Left renal cortex interstitium (tissue), 4 donors: Measurements from ENCODE around the gene SMS. TPM values are rescaled to one million over a fixed set of nuclear protein-coding genes. Genes with fewer than 3 reads are reported as not detected.

Experiments used
- DNase-seq, 4 donors: peaks; one replicate each; pipeline ENCODE4 v3.0.0-alpha.2; 2013; ENCODE audit warnings: low read depth in 4 of 4, low spot score in 2 of 4, missing footprints in 1 of 4
- polyA plus RNA-seq, 4 donors: library from polyadenylated mRNA; unstranded; fragments of 120-200 nt; gene quantifications; one replicate each; pipeline ENCODE4 v1.2.1, GENCODE V29; 2013; ENCODE audit not compliant: insufficient read length in 4 of 4

Gene SMS
- 100 to 1,000 TPM; 136 to 150 (median 144) TPM for polyA plus RNA-seq

DNA sequence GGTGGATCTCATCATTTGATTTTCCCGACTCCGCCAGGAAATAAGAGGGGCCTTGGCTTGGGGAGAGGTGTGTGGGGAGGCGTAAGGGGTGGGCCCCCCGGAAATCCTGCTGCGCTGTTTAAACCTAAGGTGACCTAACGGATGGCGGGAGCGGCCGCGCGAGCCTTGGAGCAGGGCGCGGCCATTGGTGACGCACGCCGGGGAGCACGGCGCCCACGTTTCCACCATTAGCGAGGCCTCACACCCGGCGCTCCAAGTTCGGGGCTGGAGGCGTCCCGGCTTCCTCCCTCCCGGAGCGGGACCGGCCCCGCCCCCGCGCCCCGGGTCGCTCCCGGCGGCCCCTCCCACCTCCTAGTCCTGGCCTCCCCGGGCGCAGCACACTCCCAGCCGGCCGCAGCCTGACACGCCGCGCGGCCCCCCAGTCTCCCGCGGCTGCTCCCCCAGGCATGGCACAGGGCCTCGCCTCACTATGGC, at the start of gene SMS:
Gene SMS, plus strand, starts transcription at position 354 of the 474 bp plus-strand sequence. Its CDS starts 116 bp downstream, at position 470.
- no peak for DNase-seq

DNA sequence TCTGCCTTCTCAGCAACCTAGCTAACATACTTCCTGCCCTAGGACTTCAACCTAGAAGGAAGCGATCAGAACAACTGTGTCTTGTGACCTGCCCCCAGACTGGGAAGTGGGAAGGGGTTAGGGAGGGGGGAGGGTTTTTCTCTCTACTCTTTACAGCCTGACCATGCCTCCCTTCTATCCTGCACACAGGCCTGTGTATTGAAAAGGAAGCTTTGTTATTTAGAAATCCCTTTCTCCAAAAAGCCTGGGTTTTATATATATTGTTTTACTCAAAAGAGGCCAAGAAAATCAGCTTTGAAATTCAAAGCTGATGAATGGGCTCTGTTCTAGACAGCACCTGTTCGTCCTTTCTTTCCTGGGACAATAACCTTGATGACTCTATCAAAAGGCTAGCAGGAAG, 35.2 kb upstream of the SMS start:
- no peak for DNase-seq

- DNase-seq, result no peak
Measured at GRCh38 chrX:21905953-21906352, 34.6 kb upstream of the SMS start.

DNA sequence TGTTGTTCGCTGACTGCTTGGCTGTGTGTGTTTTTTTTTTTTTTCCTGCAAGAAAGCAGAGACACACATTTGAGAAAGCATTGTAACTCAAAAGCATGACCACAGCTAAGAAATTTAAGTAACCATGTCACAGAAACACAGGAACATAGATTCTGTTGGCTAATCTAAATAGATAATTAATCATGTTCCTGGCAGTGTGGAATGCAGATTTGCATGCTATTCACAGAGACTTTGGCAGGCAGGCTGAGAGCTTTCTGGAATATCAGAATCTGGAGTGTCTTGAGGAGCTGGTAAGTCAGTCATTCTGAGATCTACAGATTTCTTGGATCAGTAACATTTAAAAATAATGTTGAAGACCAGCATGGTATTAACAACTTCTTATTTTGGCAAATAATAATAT, 33.2 kb upstream of the SMS start:
- DNase-seq, result no peak

DNA sequence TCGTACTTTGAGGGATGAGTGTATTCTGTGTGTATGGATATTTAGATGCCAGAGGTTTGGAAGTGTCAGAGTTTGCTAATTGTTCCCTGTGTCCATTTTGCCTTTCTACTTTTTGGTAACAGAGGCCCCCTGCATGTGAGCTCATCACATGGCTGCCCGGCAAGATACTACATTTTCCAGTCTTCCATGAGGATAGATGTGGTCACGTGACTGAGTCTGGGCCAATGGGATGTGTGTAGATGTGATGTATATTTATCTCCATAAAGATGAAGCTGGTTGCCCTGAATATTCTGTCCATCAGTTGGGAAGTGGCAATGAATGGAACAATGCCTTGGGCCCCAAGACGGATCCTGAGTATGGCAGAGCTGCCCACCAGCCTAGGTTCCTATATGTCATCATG, 29.0 kb upstream of the SMS start:
- no peak for DNase-seq

GRCh38 chrX:21912220-21912619, 28.3 kb upstream of the SMS start:
- DNase-seq, result no peak

- DNase-seq, result no peak
Measured at GRCh38 chrX:21912989-21913388, 27.5 kb upstream of the SMS start.

- no peak for DNase-seq
Measured at GRCh38 chrX:21926116-21926515, 14.4 kb upstream of the SMS start.

DNA sequence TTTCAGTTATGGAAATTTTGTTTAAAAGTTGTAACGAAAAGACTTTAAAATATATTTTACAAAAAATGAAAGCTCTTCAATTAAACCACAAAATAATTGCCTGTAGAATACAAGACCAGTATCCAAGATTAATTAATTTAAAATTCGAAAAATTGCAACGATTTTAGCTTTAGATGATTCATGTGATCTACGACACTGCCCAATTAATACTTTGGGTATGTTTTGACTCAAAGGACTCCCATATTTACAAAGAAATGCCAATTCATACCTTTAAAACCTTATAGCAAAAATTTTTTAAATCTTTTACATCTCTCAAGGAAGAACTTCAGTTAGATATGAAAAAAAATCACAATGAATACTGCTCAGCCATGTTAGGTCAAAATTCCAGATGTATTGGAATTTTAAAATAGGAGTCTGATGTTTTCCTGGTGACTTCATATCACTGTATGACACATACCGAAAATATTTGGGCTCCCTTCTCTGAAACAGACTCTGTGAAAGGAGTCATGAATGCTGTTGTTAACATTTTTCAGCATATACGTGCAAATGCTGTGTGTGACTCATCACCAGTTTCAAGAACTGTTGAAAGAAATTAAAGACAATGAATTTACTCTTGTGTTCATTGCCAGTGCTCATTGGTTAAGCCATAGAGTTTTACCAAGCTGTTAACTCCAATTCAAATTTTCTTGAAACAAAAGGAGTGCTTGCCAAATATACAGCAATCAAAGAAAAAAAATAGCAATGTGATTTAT, 13.8 kb upstream of the SMS start:
- no peak for DNase-seq

- no peak for DNase-seq
Measured at GRCh38 chrX:21929209-21929608, 11.3 kb upstream of the SMS start.

DNA sequence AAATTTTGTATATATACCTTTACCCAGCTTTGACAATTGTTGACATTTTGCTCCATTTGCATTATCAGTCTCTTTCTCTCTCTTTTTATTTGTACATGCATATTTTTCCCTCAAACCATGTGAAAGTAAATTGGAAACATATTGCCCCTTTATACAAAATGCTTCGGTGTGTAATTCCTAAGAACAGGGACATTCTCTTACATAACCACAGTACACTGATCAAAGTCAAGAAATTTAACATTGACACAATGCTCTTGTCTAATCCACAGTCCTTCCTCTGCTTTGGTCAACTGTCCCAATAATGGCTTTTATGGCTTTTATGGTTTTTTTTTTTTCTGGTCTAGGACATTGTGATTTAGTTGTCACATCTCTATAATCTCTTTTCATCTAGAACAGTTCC, 9.5 kb upstream of the SMS start:
- no peak for DNase-seq

- DNase-seq, result no peak
Measured at GRCh38 chrX:21932292-21933002, 8.1 kb upstream of the SMS start.

DNA sequence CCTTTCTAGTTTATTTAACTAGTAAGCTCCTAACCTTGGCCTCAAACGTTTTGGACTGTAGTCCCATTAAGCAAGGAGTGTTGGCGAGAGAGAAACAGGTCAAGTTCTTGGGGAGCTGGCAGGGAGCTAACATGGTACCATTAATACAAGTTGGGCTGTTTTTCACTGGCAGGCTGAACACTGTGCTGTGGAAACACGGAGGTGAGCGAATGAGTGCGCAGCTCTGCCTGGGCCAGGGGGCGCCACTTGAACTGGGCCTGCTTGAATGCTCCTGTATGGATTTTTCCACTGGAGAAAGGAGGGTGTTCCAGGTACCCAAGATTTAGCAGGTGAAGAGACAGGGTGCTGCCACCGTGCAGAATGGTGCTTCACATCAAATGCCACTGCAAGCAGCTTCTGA, 7.4 kb upstream of the SMS start:
- DNase-seq, result no peak

GRCh38 chrX:21934414-21934813, 6.1 kb upstream of the SMS start:
- no peak for DNase-seq

DNA sequence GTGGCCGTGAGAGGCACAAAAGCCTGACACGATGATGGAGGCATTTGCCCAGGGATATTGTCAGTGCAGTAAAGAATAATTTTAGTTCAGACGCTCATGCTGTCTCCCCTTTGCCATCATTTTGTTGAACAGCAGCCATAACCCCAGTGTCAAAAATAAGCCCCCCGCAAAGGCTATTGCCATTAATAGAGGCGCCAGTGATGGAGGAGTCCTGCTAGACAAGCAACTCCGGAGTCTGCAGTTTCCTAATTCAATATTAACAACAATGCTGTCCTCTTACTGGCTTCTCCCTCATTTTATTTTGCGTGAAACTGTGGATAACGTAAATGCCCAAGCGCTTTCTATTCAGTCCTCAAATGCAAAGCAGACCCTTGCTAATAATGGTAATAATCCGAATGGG, 603 bp upstream of the SMS start:
- no peak for DNase-seq

- DNase-seq, result no peak
Measured at GRCh38 chrX:21943460-21944135, 3.1 kb downstream of the SMS start.

GRCh38 chrX:21944136-21944615, 3.7 kb downstream of the SMS start:
- DNase-seq, result no peak

GRCh38 chrX:21946925-21947641, 6.6 kb downstream of the SMS start:
- no peak for DNase-seq

DNA sequence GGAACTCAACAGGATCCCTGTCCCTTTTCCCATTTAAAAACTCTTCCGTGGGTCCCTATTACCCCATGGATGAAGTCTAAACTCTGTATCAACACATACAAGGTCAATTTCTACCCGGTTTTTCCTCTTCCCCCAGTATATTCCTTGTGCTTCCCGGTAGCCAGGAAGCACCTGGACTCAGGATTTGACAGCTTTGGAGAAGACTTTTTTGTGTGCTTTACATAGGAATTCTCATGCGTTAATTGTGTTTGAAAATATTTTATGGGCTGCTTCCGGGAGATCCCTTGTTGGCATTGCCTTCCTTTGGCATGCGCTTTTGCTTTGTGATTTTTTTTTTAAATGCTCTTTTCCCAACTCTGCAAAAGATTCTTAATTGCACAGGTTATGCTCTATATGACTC, 7.2 kb downstream of the SMS start:
- DNase-seq, result no peak

DNA sequence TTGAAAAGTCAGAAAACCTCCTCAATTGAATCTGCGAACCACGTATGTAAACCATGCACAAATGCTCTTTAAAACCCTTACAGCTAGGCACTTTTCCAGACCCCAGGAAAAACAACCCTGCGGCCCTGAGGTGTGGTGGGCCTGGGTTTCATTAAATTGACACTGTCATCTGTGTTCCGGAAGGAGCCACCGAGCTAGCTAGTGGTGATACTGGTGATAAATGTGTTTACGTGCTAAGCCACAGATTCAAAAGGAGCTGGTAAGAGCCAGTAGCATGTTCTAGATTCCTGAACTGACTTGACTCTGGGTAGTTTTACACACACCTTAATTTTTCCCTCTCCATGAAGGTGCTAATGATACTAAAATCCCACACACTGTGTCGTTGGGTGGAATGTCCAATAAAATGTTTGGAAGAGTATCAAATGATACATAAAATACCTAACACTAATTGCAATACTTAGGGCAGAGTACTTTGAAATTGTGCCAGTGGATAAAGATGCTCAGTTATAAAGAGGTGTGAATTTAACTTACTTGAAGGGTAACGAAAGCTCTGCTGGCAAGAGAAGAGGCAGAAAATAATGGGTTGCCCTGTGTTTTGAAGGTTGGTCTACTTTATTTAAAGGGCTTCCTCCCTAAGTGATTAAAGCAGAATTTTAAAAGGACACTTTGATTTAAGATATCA, 8.5 kb downstream of the SMS start:
- DNase-seq, result no peak
